ENCODE measurements around the gene ALKBH1.

- TF ChIP-seq CTCF (IDR thresholded peaks at IDR 0.05) (no peak), POLR2A (IDR thresholded peaks at IDR 0.05) (no peak)
Observed at GRCh38 chr14:77741438-77741837, 33.6 kb upstream of the ALKBH1 start.
